Omental fat pad (tissue), 4 donors: ENCODE measurements around the gene MAPK8IP2. TPM values are rescaled to one million over a fixed set of nuclear protein-coding genes. Genes with fewer than 3 reads are reported as not detected.
"Not testable (repeated sequence)": the region's sequence is repeated elsewhere in the genome, so short reads cannot be mapped to it uniquely, and the experiment has no call there.

Experiments used
- ATAC-seq: fragments of 150-250 bp; one replicate; pipeline ENCODE4 v1.9.1; 2016; ENCODE audit warnings: mild to moderate bottlenecking, moderate library complexity; ENCODE audit not compliant: low FRiP score
- DNase-seq: peaks from one replicate; pipeline ENCODE4 v3.0.0-alpha.2; 2019; ENCODE audit warnings: low spot score
- total RNA-seq, 4 donors: library from RNA; depleted of rRNA; stranded (reverse); fragments of >200 nt; gene quantifications; one replicate each; pipeline ENCODE4 v1.1.0, GENCODE V29; 2016
- TF ChIP-seq, protein P1 (sequence below), 3 donors: fragments of 450-650 bp; IDR thresholded peaks; one replicate each; pipeline ENCODE4 v1.5.1; 2016 to 2017; ENCODE audit warnings: antibody characterized with exemption in 3 of 3, mild to moderate bottlenecking in 3 of 3, moderate library complexity in 2 of 3

MAPK8IP2 gene
- total RNA-seq, 4 donors from 2014 or later, result 1.6 to 3.1 (median 2.4) TPM

DNA sequence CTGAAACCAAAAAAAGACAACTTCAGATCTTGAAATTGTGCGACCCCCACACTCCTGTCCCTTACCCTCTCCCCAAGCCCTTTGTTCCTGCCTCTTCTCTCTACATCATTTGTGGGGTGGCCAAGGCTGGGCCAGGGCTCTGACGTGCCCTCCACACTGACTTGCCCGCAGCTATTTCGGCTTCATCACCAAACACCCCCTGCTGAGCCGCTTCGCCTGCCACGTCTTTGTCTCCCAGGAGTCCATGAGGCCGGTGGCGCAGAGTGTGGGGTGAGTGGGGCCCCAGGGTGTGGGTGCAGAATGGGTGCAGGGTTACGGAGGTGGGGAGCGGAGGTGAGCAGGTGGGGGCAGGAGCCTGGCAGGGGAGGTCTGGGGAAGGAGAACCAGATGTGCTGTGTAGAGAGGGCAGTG, 9.5 kb downstream of the MAPK8IP2 start:
- DNase-seq (no peak), ATAC-seq (no peak)
- TF ChIP-seq, protein P1, sequence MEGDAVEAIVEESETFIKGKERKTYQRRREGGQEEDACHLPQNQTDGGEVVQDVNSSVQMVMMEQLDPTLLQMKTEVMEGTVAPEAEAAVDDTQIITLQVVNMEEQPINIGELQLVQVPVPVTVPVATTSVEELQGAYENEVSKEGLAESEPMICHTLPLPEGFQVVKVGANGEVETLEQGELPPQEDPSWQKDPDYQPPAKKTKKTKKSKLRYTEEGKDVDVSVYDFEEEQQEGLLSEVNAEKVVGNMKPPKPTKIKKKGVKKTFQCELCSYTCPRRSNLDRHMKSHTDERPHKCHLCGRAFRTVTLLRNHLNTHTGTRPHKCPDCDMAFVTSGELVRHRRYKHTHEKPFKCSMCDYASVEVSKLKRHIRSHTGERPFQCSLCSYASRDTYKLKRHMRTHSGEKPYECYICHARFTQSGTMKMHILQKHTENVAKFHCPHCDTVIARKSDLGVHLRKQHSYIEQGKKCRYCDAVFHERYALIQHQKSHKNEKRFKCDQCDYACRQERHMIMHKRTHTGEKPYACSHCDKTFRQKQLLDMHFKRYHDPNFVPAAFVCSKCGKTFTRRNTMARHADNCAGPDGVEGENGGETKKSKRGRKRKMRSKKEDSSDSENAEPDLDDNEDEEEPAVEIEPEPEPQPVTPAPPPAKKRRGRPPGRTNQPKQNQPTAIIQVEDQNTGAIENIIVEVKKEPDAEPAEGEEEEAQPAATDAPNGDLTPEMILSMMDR (IDR thresholded peaks at IDR 0.05), result no peak

DNA sequence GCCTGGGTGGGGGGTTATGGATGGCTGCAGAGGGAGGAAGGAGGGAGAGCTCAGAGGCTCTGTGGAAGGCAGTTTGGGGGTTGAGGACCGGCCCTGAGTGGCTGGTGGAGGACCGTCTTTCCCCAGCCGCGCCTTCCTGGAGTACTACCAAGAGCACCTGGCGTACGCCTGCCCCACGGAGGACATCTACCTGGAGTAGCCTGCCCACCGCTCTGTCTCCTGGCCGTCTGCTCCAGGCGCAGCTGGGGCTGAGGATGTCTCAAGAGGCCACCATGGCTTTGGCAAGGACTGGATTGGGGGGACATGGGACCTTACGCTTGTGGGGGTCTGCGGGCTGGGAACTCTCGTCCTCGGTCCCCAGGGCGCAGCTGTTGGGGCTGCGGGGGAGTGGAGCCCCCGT, 10.0 kb downstream of the MAPK8IP2 start:
- TF ChIP-seq, protein P1 (IDR thresholded peaks at IDR 0.05), result no peak
- no peak for ATAC-seq
- no peak for DNase-seq

DNA sequence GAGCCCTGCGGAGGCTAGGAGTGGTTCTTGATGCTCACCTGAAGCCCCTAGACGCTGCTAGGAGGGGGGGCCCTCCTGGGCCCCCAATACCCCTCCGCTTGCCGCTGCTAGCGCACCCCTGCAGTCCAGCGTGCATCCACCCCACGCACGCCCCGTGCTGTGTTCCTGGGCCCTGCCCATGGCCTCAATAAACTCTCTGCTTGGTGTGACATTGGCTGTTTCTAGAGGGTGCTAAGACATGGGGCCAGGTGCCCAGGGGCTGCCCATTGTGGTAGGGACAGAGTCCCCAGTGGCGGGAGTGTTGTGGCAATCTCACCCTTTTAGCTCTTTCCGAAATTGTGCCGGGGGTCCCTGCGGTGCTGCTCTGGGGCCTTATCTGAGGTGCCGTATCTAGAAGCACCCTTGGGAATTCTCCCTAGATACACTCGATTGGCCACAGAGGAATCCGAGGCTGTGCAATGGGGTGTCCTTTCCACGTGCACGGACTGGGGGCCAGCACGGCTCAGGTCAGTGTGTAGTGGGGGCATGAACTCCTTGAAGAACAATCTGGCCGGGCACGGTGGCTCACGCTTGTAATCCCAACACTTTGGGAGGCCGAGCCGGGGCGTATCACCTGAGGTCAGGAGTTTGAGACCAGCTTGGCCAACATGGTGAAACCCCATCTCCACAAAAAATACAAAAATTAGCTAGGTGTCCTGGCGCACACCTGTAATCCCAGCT, 10.9 kb downstream of the MAPK8IP2 start:
- TF ChIP-seq, protein P1 (IDR thresholded peaks at IDR 0.05), result no peak
- no peak for DNase-seq
- no peak for ATAC-seq

DNA sequence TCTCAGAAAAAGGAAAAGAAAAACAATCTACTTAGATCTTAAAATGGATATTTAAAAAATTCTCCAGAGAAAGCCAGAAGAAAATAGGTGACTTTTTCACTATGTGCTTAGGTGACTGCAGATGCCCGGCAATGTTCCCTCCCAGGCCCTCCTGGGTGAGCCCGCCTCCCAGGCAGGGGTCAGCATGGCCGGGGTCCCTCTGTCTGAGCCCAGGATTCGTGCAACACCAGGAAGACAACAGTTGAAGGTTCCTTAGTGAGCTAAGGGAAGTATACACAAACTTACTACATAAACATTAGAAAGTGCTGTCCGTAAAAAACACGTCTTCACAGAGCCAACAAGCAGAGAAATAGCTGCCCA, 11.6 kb downstream of the MAPK8IP2 start:
- TF ChIP-seq, protein P1 (IDR thresholded peaks at IDR 0.05), result no peak
- no peak for ATAC-seq
- no peak for DNase-seq

DNA sequence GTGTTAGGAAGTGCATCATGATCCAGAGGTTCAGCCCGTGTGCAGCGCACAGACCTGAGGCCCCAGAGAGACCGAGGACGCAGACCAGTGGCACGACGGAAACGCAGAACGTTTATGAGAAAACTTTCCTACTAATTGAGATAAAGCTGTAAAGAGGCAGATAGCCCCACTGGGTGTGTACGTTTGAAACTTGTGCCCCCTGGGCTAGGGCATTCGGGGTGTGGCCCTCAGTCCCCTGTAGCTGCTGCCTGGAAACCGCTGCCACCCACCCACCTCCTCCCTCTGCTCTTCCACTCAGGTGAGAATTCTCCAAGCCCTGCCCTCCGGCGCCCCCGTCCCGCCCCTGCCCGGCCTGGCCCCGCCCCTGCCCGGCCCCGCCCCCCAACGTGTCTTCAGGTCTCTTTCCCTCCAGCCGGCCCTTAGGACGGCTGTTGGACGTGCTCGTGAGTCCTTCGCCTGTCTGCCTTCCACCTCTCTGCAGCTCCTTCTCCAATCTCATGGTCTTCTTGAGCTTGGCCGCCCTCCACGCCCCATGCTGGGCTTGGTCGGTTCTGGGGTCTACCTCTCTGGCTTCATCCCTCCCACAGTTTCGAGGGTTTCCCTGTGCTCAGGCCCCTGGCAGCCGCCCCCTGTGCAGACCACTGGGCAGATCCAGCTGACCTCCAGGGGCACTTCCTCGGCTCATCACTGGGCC, 12.1 kb downstream of the MAPK8IP2 start:
- ATAC-seq, result peak; percentile 53

DNA sequence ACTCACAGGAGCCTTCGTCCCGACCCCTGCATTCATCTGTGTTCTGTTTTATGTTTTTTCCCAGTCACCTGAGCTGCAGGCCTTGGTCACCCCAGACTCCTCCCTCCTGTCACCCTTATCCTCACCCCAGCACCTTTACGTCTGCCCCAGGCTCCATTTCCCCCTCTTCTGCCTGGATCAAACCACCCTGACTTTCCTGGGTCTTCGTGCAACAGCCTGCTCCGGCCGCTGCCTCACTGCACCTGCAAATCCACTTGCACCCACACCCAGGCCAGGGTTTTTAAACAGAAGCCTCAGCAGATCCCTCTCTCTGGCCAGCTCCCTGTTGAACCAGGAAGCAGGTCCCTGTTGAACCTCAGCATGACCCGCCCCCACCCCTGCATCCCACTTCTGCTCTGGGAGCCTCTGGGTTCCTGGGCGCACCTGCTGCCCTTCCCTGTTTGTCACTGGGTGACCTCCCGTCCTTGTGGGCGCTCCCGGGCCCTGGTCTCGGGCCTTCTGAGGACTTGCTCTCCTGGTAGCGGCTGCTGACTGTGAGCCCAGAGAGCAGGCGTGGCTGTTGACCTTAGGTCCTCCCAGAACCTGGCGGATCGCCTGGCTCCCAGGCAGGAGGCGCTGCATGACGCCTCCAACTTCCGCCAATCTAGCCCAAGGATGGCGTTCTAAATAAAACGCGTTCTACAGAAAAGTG, 12.8 kb downstream of the MAPK8IP2 start:
- no peak for ATAC-seq

More for the DNA sequence above, 12.1 kb downstream of the MAPK8IP2 start:
- no peak for DNase-seq
- TF ChIP-seq, protein P1 (IDR thresholded peaks at IDR 0.05), result no peak

DNA sequence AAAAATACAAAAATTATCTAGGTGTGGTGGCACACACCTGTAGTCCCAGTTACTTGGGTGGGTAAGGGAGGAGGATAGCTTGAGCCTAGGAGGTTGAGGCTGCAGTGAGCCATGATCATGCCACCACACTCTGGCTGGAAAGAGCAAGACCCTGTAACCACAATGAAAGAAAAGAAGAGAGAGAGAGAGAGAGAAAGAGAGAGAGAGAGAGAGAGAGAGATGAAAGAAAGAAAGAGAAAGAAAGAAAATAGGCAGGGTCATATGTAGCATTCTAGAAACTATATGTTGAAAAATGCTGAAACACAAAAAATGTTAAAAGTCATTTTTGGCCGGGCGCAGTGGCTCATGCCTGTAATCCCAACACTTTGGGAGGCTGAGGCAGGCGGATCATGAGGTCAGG, 13.7 kb downstream of the MAPK8IP2 start:
- not testable (repeated sequence) for DNase-seq, ATAC-seq

More for the DNA sequence above, 12.8 kb downstream of the MAPK8IP2 start:
- no peak for DNase-seq
- TF ChIP-seq, protein P1 (IDR thresholded peaks at IDR 0.05), result no peak
